T-helper 9 cell (primary cell): Measurements from ENCODE around the gene GOSR2.
"Not testable (repeated sequence)": the region's sequence is repeated elsewhere in the genome, so short reads cannot be mapped to it uniquely, and the experiment has no call there.

Experiments
- DNase-seq: peaks from one replicate; pipeline ENCODE4 v3.0.0-alpha.2; 2020

The GOSR2 gene

GRCh38 chr17:46968224-46968834 is 45.4 kb downstream of the GOSR2 start:
- DNase-seq = no peak

GRCh38 chr17:46968896-46969295 is 45.9 kb downstream of the GOSR2 start:
- DNase-seq = no peak

GRCh38 chr17:46971647-46972300 is 48.8 kb downstream of the GOSR2 start:
- DNase-seq = no peak

- no peak for DNase-seq
Observed at GRCh38 chr17:46972346-46972745, 49.4 kb downstream of the GOSR2 start.

GRCh38 chr17:46974086-46974485 is 51.1 kb downstream of the GOSR2 start:
- DNase-seq = no peak

GRCh38 chr17:46975287-46975686 is 52.3 kb downstream of the GOSR2 start:
- no peak for DNase-seq

GRCh38 chr17:46976626-46977270 is 53.8 kb downstream of the GOSR2 start:
- no peak for DNase-seq

GRCh38 chr17:46977348-46977747 is 54.4 kb downstream of the GOSR2 start:
- DNase-seq = no peak

GRCh38 chr17:46977750-46978488 is 55.0 kb downstream of the GOSR2 start:
- DNase-seq = no peak

GRCh38 chr17:46978489-46979146 is 55.7 kb downstream of the GOSR2 start:
- DNase-seq = no peak

- DNase-seq = peak; percentile 4
Observed at GRCh38 chr17:46979147-46979863, 56.3 kb downstream of the GOSR2 start, which contains the start of gene RPRML. Gene RPRML (minus strand): TSS chr17:46979253. CDS start chr17:46979007, 246 bp downstream.

GRCh38 chr17:46982577-46982976 is 59.6 kb downstream of the GOSR2 start:
- DNase-seq = no peak

- DNase-seq = no peak
Observed at GRCh38 chr17:46983782-46984181, 60.8 kb downstream of the GOSR2 start.

GRCh38 chr17:46984341-46984740 is 61.4 kb downstream of the GOSR2 start:
- DNase-seq = no peak

- no peak for DNase-seq
Observed at GRCh38 chr17:46984892-46985291, 61.9 kb downstream of the GOSR2 start.

- no peak for DNase-seq
Observed at GRCh38 chr17:46986366-46986765, 63.4 kb downstream of the GOSR2 start.

GRCh38 chr17:46987927-46988326 is 65.0 kb downstream of the GOSR2 start:
- DNase-seq = not testable (repeated sequence)

GRCh38 chr17:46989637-46990431 is 66.9 kb downstream of the GOSR2 start:
- DNase-seq = no peak

GRCh38 chr17:46991617-46992016 is 68.7 kb downstream of the GOSR2 start:
- no peak for DNase-seq
